ENCODE measurements around the gene INF2. TPM values are rescaled to one million over a fixed set of nuclear protein-coding genes. Genes with fewer than 3 reads are reported as not detected.

Gene INF2
- total and polyA plus RNA-seq, 9 of the 15 experiments (the other 6 are each of a cell fraction or from before 2014, with no cell fraction given) = 0.56 to 31.3 (median 7.8) TPM

GRCh38 chr14:104689109-104689880 is at the start of gene INF2 (continued):
- TF ChIP-seq YY1 (IDR thresholded peaks at IDR 0.05; ENCODE audit: borderline replicate concordance in 1 of 3, control insufficient read depth in 1 of 3, extremely low read depth in 1 of 3, insufficient read depth in 3 of 3, insufficient read length in 1 of 3, insufficient replicate concordance in 2 of 3, low read depth in 1 of 3, low read length in 2 of 3) (peak in 1 of 3 experiments; percentile 7), PHF8 (IDR thresholded peaks at IDR 0.05; ENCODE audit: borderline replicate concordance, low read length) (peak; percentile 72; the same call in 1 of the 2 replicates), MCM5 (IDR thresholded peaks at IDR 0.05; ENCODE audit: low read depth) (no peak), PRMT5 (CRISPR knock-in tag; IDR thresholded peaks at IDR 0.05) (no peak), EGR1 (conservative IDR thresholded peaks at IDR 0.05) (peak; percentile 67), POLR2G (IDR thresholded peaks at IDR 0.05; ENCODE audit: low read depth, low read length) (peak; percentile 74), FIP1L1 (IDR thresholded peaks at IDR 0.05; ENCODE audit: low read depth, low read length, poor library complexity, severe bottlenecking) (peak; percentile 16), ZNF57 (CRISPR knock-in tag; IDR thresholded peaks at IDR 0.05) (no peak)
- TF ChIP-seq, protein P1, sequence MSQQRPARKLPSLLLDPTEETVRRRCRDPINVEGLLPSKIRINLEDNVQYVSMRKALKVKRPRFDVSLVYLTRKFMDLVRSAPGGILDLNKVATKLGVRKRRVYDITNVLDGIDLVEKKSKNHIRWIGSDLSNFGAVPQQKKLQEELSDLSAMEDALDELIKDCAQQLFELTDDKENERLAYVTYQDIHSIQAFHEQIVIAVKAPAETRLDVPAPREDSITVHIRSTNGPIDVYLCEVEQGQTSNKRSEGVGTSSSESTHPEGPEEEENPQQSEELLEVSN (IDR thresholded peaks at IDR 0.05; ENCODE audit: borderline replicate concordance in 1 of 2, extremely low read depth in 1 of 2, insufficient read depth in 1 of 2, insufficient read length in 1 of 2, low read depth in 1 of 2, low read length in 1 of 2, poor library complexity in 1 of 2, severe bottlenecking in 1 of 2) = peak in 1 of 2 experiments; percentile 37
- TF ChIP-seq, protein P2, sequence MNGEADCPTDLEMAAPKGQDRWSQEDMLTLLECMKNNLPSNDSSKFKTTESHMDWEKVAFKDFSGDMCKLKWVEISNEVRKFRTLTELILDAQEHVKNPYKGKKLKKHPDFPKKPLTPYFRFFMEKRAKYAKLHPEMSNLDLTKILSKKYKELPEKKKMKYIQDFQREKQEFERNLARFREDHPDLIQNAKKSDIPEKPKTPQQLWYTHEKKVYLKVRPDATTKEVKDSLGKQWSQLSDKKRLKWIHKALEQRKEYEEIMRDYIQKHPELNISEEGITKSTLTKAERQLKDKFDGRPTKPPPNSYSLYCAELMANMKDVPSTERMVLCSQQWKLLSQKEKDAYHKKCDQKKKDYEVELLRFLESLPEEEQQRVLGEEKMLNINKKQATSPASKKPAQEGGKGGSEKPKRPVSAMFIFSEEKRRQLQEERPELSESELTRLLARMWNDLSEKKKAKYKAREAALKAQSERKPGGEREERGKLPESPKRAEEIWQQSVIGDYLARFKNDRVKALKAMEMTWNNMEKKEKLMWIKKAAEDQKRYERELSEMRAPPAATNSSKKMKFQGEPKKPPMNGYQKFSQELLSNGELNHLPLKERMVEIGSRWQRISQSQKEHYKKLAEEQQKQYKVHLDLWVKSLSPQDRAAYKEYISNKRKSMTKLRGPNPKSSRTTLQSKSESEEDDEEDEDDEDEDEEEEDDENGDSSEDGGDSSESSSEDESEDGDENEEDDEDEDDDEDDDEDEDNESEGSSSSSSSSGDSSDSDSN (IDR thresholded peaks at IDR 0.05; ENCODE audit: borderline replicate concordance in 1 of 2, low read depth in 2 of 2, low read length in 2 of 2) = peak in 1 of 2 experiments; percentile 49; a peak in 1 of 4 replicates

All from K562 (cell line).